SK-N-SH treated with all-trans-retinoic acid at 6 μM for 48 hours (cell line): ENCODE measurements around the gene KRTAP12-2.

Experiments
- ATAC-seq: fragments of 200-7000 bp; cut with Tn5 transposase; 3 replicates; pipeline ENCODE4 v1.9.1; 2020; ENCODE audit warnings: mild to moderate bottlenecking, moderate library complexity
- ARNTL ChIP-seq: fragments of 450-650 bp; formaldehyde crosslinking; IDR thresholded peaks from 2 replicates; pipeline ENCODE4 v1.5.0; 2020; ENCODE audit warnings: low read depth, mild to moderate bottlenecking, moderate library complexity, borderline replicate concordance
- BACH2 ChIP-seq: fragments of 250-450 bp; sonication (Bioruptor Pico); IDR thresholded peaks from 2 replicates; pipeline ENCODE4 v1.9.0; 2021; ENCODE audit warnings: mild to moderate bottlenecking, borderline replicate concordance
- CREB5 ChIP-seq: fragments of 250-450 bp; sonication (Bioruptor Pico); IDR thresholded peaks from 2 replicates; pipeline ENCODE4 v1.5.1; 2020; ENCODE audit warnings: low read depth, mild to moderate bottlenecking, moderate library complexity
- CSDC2 ChIP-seq: fragments of 250-450 bp; sonication (Bioruptor Pico); IDR thresholded peaks from 2 replicates; pipeline ENCODE4 v1.5.0; 2020; ENCODE audit warnings: mild to moderate bottlenecking, moderate library complexity
- ESRRG ChIP-seq: fragments of 250-450 bp; sonication (Bioruptor Pico); IDR thresholded peaks from 2 replicates; pipeline ENCODE4 v1.6.1; 2021; ENCODE audit warnings: mild to moderate bottlenecking
- GLIS3 ChIP-seq: fragments of 250-450 bp; sonication (Bioruptor Pico); IDR thresholded peaks from 2 replicates; pipeline ENCODE4 v1.5.0; 2020; ENCODE audit warnings: mild to moderate bottlenecking, moderate library complexity
- ISL1 ChIP-seq: fragments of 250-450 bp; sonication (Bioruptor Pico); IDR thresholded peaks from 2 replicates; pipeline ENCODE4 v2.1.2; 2022; ENCODE audit warnings: mild to moderate bottlenecking, moderate library complexity
- OSR1 ChIP-seq: fragments of 250-450 bp; sonication (Bioruptor Pico); IDR thresholded peaks from 2 replicates; pipeline ENCODE4 v1.8.0; 2022; ENCODE audit warnings: moderate library complexity, mild to moderate bottlenecking, inconsistent platforms
- PPARA ChIP-seq: fragments of 250-450 bp; sonication (Bioruptor Pico); IDR thresholded peaks from 2 replicates; pipeline ENCODE4 v1.5.0; 2020; ENCODE audit warnings: mild to moderate bottlenecking, borderline replicate concordance
- RARB ChIP-seq: fragments of 250-450 bp; sonication (Bioruptor Pico); IDR thresholded peaks from 2 replicates; pipeline ENCODE4 v1.8.0; 2021; ENCODE audit warnings: mild to moderate bottlenecking, moderate library complexity
- SNAI2 ChIP-seq: fragments of 250-450 bp; sonication (Bioruptor Pico); IDR thresholded peaks from 2 replicates; pipeline ENCODE4 v1.5.0; 2020; ENCODE audit warnings: mild to moderate bottlenecking, moderate library complexity
- TCF4 ChIP-seq: fragments of 250-450 bp; sonication (Bioruptor Pico); IDR thresholded peaks from 2 replicates; pipeline ENCODE4 v1.8.0; 2021; ENCODE audit warnings: mild to moderate bottlenecking, moderate library complexity, borderline replicate concordance
- TOX ChIP-seq: fragments of 250-450 bp; sonication (Bioruptor Pico); IDR thresholded peaks from 2 replicates; pipeline ENCODE4 v1.8.0; 2021; ENCODE audit warnings: mild to moderate bottlenecking, moderate library complexity, borderline replicate concordance
- TSHZ2 ChIP-seq: fragments of 250-450 bp; sonication (Bioruptor Pico); IDR thresholded peaks from 2 replicates; pipeline ENCODE4 v1.5.0; 2020; ENCODE audit warnings: mild to moderate bottlenecking, moderate library complexity
- ZC3H10 ChIP-seq: fragments of 250-450 bp; sonication (Bioruptor Pico); IDR thresholded peaks from 2 replicates; pipeline ENCODE4 v1.5.1; 2021; ENCODE audit warnings: mild to moderate bottlenecking, moderate library complexity
- ZFP3 ChIP-seq: fragments of 250-450 bp; sonication (Bioruptor Pico); IDR thresholded peaks from 2 replicates; pipeline ENCODE4 v1.5.0; 2020; ENCODE audit warnings: mild to moderate bottlenecking, moderate library complexity
- ZFP30 ChIP-seq: fragments of 450-650 bp; formaldehyde crosslinking; IDR thresholded peaks from 2 replicates; pipeline ENCODE4 v1.5.0; 2022; ENCODE audit warnings: mild to moderate bottlenecking, moderate library complexity
- ZNF565 ChIP-seq: fragments of 450-650 bp; formaldehyde crosslinking; conservative IDR thresholded peaks from 2 replicates; pipeline ENCODE4 v1.5.0; 2020; ENCODE audit warnings: low read depth, mild to moderate bottlenecking, moderate library complexity
- ZNF70 ChIP-seq: fragments of 450-650 bp; formaldehyde crosslinking; IDR thresholded peaks from 2 replicates; pipeline ENCODE4 v1.5.0; 2020; ENCODE audit warnings: mild to moderate bottlenecking, moderate library complexity
- ZNF8 ChIP-seq: fragments of 450-650 bp; formaldehyde crosslinking; IDR thresholded peaks from 2 replicates; pipeline ENCODE4 v1.5.0; 2020; ENCODE audit warnings: mild to moderate bottlenecking, moderate library complexity
- TF ChIP-seq, protein P1 (sequence below): fragments of 250-450 bp; sonication (Bioruptor Pico); IDR thresholded peaks from 2 replicates; pipeline ENCODE4 v1.5.1; 2021; ENCODE audit warnings: mild to moderate bottlenecking, moderate library complexity
- TF ChIP-seq, protein P2 (sequence below): fragments of 250-450 bp; sonication (Bioruptor Pico); IDR thresholded peaks from 2 replicates; pipeline ENCODE4 v1.8.0; 2020; ENCODE audit warnings: mild to moderate bottlenecking, moderate library complexity, borderline replicate concordance
- TF ChIP-seq, protein P3 (sequence below): fragments of 250-450 bp; sonication (Bioruptor Pico); IDR thresholded peaks from 2 replicates; pipeline ENCODE4 v1.8.0; 2021; ENCODE audit warnings: low read depth, mild to moderate bottlenecking, moderate library complexity, borderline replicate concordance

Gene KRTAP12-2

GRCh38 chr21:44671911-44672310, 5.2 kb upstream of the KRTAP12-2 start:
- TF ChIP-seq ZNF8 (CRISPR knock-in tag) (no peak), TOX (CRISPR knock-in tag) (no peak), ESRRG (CRISPR knock-in tag) (no peak)
- no peak for ATAC-seq

DNA sequence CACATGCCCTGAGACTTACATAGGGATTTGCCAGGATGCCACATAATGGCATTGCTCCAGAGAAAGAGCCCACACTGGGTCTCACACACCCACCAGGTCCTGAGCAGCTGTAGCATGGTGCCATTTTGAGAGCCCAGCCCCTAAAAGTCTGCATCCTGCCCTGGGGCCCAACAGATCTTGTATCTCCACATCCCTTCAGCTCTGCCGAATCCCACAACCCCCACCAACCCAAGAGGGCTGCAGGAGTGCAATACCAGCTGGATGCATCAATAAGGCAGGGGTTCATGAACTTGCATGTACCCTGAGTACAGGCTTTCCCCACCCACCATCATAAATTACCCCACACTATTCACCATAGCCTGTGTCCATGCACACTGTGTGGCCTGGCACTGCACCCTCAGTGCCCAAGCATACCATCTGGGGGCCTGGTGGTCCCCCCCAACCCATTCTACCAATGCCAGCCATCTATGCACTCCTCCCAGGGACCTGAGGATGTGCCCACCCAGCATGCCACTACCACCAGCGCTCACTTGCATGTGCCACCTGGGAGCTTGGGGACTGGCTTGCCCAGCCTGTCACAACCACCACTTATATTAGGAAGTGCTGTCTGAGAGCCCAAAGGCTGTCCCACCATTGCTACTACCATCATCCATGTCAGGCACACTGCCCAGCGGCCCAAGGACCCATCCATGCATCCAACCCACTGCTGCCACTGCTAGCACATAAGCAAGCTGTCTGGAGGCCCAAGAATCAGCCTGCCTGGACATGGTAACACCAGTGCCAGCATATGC, 4.1 kb upstream of the KRTAP12-2 start:
- no peak for TF ChIP-seq OSR1 (CRISPR knock-in tag)
- no peak for TF ChIP-seq BACH2 (CRISPR knock-in tag)
- TF ChIP-seq CREB5 (CRISPR knock-in tag), result no peak
- no peak for TF ChIP-seq ZC3H10 (CRISPR knock-in tag)
- TF ChIP-seq ISL1 (CRISPR knock-in tag), result no peak
- no peak for TF ChIP-seq CSDC2
- TF ChIP-seq PPARA (CRISPR knock-in tag), result no peak
- TF ChIP-seq TOX (CRISPR knock-in tag), result no peak
- no peak for TF ChIP-seq RARB (CRISPR knock-in tag)
- no peak for TF ChIP-seq ZNF8 (CRISPR knock-in tag)
- TF ChIP-seq GLIS3 (CRISPR knock-in tag), result no peak
- TF ChIP-seq TSHZ2 (CRISPR knock-in tag), result no peak
- no peak for TF ChIP-seq ESRRG (CRISPR knock-in tag)
- TF ChIP-seq ZFP3 (CRISPR knock-in tag), result no peak
- TF ChIP-seq ZNF565, result no peak
- no peak for TF ChIP-seq ZNF70 (CRISPR knock-in tag)
- TF ChIP-seq SNAI2, result no peak
- no peak for ATAC-seq

DNA sequence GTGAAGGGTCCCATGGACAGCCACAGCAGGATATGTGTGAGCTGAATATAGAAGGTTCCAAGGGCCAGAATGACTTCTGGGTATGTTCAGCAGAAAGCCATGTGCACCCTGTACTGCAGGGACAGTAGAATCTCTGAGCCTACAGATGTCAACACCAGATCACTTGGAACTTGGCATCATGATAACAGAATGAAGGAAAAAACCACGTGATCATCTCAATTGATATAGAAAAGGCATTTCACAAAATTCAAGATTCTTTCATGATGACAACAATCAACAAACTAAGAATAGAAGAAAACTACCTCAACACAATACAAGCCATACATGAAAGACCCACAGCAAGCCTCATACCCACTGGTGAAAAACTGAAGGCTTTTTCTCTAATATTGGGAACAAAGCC, 885 bp upstream of the KRTAP12-2 start:
- TF ChIP-seq RARB (CRISPR knock-in tag) (no peak), PPARA (CRISPR knock-in tag) (no peak), TOX (CRISPR knock-in tag) (no peak), TSHZ2 (CRISPR knock-in tag) (no peak), TCF4 (CRISPR knock-in tag) (no peak)
- TF ChIP-seq, all 23 proteins: peak for 0
- ATAC-seq, result no peak

DNA sequence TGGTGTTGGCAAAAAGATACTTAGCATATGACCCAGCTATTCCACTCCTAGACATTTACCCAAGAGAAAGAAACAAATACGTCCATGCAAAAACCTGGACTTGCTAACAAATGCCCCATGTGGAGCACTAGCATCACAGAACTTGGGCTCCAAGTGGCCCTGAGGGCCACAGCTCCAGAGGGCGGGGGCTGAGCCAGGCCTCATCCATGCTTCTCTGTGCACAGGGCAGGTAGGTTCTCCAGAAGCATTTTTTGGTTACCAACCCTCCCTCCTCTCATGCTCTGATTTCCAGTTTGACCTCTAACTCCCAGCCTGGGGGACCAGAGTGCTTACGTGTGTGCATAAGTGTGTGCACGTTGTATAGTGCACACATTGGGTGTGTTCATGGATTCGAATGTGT, 2.0 kb downstream of the KRTAP12-2 start:
- ATAC-seq, result no peak
- no peak for TF ChIP-seq ZFP30
- TF ChIP-seq BACH2 (CRISPR knock-in tag), result no peak
- no peak for TF ChIP-seq CSDC2
- TF ChIP-seq, protein P1, sequence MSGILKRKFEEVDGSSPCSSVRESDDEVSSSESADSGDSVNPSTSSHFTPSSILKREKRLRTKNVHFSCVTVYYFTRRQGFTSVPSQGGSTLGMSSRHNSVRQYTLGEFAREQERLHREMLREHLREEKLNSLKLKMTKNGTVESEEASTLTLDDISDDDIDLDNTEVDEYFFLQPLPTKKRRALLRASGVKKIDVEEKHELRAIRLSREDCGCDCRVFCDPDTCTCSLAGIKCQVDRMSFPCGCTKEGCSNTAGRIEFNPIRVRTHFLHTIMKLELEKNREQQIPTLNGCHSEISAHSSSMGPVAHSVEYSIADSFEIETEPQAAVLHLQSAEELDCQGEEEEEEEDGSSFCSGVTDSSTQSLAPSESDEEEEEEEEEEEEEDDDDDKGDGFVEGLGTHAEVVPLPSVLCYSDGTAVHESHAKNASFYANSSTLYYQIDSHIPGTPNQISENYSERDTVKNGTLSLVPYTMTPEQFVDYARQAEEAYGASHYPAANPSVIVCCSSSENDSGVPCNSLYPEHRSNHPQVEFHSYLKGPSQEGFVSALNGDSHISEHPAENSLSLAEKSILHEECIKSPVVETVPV, result no peak
- TF ChIP-seq, protein P2, sequence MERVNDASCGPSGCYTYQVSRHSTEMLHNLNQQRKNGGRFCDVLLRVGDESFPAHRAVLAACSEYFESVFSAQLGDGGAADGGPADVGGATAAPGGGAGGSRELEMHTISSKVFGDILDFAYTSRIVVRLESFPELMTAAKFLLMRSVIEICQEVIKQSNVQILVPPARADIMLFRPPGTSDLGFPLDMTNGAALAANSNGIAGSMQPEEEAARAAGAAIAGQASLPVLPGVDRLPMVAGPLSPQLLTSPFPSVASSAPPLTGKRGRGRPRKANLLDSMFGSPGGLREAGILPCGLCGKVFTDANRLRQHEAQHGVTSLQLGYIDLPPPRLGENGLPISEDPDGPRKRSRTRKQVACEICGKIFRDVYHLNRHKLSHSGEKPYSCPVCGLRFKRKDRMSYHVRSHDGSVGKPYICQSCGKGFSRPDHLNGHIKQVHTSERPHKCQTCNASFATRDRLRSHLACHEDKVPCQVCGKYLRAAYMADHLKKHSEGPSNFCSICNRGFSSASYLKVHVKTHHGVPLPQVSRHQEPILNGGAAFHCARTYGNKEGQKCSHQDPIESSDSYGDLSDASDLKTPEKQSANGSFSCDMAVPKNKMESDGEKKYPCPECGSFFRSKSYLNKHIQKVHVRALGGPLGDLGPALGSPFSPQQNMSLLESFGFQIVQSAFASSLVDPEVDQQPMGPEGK (CRISPR knock-in tag), result no peak
- TF ChIP-seq ZNF70 (CRISPR knock-in tag), result no peak
- TF ChIP-seq GLIS3 (CRISPR knock-in tag), result no peak
- no peak for TF ChIP-seq ISL1 (CRISPR knock-in tag)
- TF ChIP-seq SNAI2, result no peak
- TF ChIP-seq, protein P3, sequence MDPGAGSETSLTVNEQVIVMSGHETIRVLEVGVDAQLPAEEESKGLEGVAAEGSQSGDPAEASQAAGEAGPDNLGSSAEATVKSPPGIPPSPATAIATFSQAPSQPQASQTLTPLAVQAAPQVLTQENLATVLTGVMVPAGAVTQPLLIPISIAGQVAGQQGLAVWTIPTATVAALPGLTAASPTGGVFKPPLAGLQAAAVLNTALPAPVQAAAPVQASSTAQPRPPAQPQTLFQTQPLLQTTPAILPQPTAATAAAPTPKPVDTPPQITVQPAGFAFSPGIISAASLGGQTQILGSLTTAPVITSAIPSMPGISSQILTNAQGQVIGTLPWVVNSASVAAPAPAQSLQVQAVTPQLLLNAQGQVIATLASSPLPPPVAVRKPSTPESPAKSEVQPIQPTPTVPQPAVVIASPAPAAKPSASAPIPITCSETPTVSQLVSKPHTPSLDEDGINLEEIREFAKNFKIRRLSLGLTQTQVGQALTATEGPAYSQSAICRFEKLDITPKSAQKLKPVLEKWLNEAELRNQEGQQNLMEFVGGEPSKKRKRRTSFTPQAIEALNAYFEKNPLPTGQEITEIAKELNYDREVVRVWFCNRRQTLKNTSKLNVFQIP, result no peak
- no peak for TF ChIP-seq TOX (CRISPR knock-in tag)
- no peak for TF ChIP-seq ZFP3 (CRISPR knock-in tag)
- TF ChIP-seq ARNTL (CRISPR knock-in tag), result no peak
- no peak for TF ChIP-seq ZNF565
- TF ChIP-seq PPARA (CRISPR knock-in tag), result no peak
